ENCODE measurements around the gene MYO3B.
A peak's percentile ranks its signal among the peaks of the same experiment; 100 is the strongest.
"Not testable (repeated sequence)": the region's sequence is repeated elsewhere in the genome, so short reads cannot be mapped to it uniquely, and the experiment has no call there.

MYO3B gene

DNA sequence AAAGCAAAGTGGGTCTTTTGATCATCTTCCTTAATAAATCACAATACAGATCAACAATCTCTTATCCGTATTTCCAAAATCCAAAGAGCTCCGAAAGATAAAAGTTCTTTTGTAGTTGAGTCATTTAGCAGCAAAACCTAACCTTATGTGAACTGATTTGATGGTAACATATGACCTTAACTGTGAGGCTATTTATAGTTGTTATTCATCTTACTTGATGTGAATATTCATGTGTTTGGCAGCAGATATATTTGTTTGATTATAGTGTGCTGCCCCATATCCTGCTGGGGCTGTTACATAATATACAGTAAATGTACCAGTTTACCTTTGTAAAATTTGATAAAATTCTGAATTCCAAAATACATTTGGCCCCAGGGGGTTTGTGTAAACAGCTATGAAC lies 158.5 kb downstream of the MYO3B start:
- no peak for DNase-seq

DNA sequence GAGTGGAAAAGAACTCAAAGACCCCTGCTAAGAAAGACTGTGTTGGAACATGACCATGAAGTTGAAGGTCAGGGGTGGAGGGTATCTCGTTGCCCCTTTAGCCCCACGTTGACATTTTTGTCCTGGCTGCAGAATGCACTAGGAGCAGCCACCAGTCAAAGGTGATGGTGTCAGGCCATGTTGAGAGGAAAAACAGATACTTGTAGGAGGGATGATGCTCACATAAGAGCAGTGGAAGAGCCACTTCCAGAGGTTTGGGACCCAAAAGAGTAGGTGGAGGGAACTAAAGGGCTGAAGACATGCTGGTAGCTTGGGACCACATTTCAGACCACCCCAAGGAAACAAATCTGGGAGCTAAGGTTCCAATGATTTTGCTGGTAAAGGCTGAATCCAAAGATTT lies 159.0 kb downstream of the MYO3B start:
- DNase-seq: no peak

DNA sequence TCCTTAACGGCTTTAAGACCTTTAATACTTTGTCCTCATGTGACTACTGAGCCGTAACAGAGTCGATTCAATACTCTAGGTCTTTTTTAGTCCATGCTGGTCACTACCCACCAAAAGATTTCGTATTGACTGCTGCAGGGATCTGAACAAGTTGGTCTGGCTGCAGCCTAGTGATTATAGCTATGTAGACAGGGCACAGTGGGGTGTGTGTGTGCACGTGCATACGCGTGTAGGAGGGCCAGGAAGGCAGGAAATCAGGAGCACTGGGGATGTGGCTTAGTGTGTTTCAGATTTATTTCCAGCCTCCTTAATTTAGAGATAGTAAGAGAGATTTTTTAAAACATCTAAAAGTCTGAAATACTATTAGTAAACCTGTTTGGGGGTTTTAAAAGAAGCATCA lies 161.4 kb downstream of the MYO3B start:
- DNase-seq: no peak

DNA sequence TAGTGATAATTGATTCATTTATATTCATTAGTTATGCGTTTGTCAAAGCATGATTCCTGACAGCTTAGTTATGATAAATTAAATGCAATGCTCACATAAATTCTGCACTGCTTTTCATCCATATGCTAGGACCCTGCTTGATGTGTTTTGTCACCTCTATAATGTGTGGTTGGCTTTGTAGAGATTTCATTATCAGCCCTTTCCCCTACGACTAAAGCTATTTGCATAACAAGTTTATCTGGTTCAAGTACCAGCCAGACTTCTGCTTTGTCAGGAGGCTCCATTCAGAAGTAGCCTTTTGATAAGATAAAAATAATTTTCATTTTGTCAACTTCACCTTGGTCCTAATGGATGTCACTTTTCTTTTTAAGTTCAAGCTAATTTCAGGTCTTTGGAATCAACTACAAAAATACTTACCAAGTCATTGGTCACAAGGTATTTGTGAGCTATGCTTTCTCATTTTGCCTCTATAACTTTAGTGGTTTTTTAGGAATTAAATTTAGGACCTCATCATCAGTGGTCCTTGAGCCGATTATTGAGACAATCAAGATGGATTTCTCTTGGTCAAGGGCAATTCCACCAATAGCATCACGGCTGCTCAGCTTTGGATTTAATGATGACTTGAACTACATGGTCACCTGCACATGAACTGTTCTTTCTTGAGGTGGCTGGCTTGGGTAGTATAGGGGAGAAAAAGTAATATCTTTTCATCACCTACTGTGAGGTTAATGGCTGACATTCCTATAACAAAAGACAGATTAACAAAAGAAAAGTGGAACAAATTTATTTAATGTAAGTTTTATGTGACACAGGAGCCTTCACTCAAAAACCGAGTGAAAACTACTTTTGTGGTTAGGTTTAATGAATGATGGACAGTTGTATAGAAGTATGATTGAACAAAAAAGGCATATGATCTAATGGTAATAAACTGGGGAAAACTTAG lies 162.1 kb downstream of the MYO3B start:
- DNase-seq: no peak

DNA sequence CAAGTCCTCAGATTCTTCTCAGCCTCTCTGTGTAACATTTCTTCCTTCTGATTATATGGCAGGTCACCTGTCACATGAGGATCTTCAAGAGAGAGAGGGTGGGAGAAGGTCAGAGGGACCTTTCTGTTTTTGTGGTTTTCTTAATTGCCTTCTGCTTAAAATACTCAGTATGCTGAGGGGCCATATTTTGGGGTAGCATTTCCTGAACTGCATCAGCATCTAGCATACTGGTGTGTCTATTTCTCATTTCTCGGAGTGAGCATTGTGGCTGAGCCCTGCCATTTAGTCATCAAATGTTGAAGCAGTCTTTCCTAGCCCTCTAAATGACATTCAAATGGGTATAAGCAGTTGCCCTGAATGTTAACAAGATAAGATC lies 162.7 kb downstream of the MYO3B start:
- DNase-seq: no peak

DNA sequence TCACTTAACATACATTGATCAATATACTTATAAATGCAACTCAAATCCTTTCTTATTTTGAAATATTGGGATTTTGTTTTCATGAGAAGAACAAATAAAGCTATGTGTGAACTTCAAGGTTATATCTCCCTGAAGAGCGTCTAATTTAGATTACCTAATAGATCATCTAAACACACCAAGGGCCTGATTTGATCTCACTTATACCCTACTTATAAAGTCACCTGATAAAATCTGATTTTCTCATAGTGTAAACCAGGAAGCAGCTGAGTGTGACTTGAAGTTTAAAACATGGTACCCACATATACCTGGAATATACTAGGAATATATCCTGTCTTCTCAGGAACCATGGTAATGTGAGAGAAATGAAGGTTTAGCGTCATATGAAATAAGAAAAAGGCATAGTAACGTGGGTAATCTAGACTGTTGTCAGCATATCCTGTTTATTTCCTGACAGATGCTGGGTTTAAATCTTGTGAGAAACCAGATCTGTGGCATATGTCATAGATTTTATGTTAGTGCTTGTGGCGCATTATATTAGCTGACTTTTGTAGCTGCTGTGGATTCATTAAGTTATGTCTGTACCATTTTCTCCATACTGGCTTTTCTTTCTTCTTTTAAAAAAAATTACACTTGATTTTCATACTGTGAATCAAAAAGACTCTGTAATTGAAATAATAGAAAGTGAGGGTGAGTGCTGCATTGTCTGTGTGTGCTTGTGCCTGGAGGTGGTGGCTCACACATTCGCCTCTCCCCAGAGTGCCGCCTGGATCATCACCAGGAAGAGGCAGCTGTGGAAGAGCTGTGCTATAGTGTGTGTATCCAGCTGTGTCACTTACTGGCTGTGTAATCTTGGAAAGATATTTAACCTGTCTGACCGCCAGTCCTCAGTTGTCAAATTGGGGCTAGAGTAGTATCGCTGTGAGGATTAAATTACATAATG lies 164.0 kb downstream of the MYO3B start:
- no peak for DNase-seq

DNA sequence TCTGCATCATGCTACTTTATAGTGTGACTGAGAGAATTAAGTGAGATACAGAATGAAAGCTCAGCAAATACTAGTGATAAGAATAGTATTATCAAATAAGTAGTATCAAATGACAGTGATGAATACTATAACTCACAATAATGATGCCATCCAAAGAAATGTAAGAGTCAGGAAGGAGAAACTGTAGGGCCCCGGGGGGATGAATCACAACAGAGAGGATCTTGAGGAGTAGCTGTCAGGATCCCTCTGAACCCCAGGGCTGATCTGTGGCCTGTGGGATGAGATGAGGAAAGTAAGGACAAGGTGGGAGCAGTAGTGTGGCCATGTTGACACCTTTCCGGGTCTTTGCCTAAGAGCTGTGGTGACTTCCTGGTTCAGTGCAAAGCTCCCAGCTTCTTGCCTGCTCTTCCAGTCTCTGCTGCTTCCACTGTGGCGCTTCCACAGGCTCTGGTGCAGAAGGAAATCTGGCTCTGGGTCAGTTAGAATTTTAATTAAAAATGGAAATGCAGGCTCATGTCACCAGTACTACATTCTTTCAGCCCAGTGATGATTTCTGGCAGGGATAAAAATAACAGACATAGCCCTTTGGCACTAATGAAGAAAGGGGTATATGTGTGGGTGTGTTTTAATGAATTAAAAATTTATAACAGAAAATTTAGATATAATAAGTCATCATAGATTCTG lies 166.9 kb downstream of the MYO3B start:
- DNase-seq: no peak

DNA sequence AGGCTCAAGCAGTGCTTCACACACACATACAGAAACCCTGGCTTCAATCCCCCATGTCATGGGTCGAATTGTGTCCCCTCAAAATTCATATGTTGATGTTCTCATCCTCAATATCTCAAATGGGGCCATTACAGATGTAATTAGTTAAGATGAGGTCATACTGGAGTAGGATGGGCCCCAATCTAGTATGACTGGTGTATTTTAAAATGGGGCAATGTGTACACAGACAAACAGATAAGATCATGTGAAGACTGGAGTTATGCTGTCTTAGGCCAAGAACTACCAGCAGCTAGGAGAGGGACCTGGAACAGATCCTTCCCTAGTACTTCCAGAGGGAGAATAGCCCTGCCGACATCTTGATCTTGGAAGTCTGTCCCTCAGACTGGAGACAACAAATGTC lies 167.7 kb downstream of the MYO3B start:
- no peak for DNase-seq

DNA sequence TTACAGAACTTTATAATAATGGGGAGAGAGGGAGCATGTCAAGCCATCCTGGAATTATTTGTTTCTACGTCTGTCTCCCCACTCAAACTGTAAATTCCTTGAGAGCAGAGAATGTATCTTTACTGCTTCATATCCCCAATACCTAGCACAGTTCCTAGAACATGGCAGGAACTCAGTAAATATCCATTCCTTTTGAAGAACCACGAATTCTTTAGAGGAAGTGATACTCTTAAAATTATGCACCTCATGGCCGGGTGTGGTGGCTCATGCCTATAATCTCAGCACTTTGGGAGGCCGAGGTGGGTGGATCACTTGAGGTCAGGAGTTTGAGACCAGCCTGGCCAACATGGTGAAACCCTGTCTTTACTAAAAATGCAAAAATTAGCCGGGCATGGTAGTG lies 171.3 kb downstream of the MYO3B start:
- DNase-seq: not testable (repeated sequence)

DNA sequence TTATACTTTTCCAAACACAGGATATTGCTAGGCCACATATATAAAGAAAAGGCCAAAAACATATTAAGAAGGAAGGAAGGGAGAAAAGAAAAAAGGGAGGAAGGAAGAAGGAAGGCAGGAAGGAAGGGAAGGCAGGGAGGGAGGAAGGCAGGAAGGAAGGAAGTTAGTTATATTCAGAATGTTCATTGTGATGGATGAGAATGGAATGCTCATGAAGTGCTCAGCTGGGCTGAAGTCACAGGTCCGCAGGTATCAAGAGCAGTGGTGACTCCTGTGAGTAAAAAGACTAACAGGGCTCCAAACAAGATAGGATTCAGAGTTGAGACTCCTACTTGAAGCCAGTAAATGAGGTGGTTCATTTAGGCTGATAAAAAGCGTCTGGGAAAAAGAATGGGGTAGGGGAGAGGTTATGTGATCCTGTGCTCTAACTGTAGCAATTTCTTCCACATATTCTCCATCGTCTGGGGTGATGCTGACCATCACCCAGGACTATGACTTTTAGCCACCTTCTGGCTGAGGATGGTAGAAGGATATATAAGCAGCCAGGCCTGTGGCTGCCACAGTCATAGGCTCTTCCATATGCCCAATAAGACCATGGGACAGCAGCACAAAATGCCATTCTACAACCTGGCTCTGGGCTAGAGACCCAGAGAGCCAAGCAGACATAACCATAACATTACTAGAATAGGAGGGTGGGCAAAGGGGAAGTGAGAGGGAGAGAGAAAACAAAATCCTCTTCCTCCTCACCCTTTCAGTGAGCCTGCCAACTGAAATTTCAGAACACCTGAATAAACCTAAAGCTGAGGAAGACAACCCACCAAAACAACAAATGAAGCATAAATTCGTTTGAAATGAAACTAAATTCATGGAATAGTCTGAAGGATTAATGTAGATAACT lies 173.2 kb downstream of the MYO3B start:
- DNase-seq: no peak

DNA sequence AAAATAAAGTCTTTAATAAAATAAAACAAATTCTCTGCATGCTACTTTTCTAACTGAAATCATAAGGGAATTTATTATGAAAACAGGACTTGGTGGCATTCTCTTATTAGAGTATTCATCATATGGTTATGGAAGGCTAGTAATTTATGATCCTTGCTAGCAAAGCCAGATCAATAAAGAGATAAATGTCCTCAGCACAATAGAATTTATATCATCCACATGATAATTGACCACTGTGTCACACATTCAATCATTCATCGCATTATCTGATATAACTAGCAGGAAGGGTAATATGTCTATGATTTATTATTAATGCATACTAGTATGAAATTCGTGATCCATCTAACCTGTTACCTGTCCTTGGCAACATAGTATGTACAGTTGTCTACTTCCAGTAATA lies 175.8 kb downstream of the MYO3B start:
- DNase-seq: no peak

DNA sequence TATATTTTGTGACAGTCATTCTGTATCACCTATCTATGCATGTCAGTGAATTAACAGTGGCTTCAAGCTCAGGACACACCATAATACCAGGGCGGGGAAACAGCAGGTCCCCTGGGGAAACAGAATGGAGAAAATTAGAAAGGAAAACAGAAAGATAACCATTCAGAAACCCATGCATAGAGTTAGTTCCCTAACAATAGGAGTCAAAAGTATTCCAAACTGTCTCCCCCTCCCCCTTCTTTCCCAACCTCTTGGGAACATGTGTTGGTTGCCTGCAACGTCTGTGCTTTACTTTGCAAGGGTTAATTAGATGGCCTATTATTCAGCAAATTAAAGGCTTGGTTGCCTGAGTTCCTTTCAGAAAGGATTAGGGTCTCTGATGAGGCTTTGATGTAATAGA lies 176.4 kb downstream of the MYO3B start:
- DNase-seq: no peak

DNA sequence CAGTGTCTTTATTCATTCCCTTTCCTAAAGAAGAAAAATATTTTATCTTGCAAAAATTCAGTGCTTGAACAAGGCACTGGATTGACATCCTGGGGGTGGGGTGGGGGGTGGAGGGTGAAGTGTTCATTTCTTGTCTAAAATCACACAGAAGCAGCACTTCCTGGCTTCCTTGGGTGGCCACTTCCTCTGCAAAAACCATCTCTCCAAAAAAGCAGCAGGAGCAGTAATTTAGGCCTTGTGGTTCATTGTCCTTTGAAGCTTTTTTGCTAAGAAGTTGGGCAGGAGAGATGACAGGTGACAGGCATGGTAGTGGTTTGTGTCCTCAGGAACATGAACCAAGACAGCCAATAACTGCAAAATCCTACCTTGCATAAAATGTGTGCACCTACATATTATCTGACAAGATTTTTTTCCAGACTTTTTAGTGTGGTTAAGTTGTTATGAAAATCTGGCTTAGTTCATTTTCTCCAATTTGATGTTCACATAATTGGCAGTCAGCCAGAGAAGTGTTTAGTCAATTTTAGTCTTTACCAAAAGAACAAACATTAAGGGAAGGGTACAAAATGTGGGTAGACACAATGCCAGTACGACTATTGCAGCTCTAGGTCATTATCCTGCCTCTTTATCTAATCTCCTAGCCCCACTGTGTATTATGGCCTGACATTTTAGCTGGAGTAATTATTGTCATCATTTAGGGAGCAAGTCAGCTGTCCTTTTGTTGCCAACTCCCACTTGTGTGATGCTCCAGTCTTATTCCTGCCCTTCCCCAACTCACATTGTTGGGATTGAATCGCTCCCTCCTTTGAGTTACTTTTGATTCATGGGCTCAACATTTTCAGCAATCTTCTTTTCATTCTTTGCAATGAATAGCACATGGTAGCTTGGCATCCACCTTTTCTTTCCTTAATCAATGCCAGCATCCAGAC lies 177.2 kb downstream of the MYO3B start:
- DNase-seq: no peak

DNA sequence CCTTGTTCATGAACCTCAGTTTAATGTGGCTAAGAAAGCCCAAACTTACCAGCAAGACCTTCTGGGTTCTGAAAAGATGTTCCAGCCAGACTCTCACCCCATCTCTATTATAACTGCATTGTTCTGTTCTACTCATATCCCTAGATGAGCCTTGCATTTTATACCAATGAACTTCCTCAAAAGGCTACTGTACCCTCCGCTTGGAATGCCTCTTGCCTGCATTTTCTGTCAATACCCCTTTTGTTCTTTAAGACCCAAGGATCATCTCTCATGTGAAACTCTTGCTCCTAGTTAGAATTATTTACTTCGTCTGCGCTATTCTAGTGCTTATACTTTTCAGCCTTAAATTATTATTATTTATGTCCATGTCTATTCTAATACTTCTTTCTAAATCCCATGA lies 181.5 kb downstream of the MYO3B start:
- DNase-seq: no peak

DNA sequence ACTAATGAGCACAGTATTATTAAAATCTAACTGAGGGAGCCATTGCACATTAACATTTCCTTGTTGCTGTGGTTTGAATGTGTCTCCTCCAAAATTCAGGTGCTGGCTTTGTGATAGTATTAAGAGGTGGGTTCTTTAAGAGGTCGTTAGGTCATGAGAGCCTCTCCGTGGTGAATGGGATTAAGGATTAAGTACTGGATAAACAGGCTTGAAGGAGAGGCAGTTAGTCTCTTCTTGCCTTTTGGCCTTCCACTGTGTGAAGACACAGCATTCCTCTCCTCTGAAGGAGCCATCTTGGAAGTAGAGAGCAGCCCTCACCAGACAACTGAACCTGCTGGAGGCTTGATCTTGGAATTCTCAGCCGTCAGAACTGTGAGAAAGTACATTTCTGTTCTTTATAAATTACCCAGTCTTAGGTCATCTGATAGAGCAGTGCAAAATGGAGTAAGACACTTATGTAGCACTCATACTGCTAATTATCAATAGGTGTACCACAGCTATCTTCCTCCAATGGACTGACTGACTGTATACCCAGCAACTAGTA lies 182.7 kb downstream of the MYO3B start:
- no peak for DNase-seq

DNA sequence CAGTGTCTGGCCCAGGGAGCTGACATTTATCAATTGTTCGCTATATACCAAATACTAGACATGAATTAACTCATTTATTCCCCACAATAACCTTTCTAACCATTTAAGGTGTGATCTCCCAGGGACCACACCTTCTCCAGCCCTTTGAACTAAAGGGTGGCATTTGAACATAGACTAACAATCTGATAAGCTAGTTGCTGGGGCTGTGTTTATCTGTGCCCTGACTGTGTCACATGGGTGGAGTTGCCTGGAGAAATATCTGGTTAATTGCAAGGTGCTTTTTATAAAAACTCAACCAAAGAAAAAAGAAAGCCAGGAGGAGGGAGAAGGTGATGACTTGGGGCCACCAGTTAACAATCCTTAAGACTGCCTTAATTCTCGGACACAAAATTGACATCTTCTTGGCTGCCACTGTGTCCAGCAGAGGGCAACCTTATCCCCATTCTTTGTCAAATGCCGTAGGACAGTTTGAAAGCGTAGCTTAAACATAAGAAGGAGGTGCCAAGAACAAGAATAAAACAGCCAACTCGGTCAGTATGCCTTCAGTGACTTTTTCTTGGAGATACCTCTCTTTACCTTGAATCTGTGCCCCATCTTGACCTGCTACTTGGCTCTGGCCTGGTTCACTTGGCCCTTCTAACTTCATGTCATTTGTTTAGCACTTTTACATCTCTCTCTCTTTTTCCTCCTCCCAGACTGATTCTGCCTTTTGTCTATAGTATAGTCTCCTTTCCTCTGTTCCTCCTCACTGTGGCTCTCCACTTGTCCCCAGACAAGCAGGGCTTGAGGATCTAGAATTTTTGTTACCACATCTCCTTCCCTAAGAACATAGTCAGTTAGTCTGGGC lies 183.4 kb downstream of the MYO3B start:
- peak in 13 of 56 donors; percentile 0 to 53 (median 2) for DNase-seq

DNA sequence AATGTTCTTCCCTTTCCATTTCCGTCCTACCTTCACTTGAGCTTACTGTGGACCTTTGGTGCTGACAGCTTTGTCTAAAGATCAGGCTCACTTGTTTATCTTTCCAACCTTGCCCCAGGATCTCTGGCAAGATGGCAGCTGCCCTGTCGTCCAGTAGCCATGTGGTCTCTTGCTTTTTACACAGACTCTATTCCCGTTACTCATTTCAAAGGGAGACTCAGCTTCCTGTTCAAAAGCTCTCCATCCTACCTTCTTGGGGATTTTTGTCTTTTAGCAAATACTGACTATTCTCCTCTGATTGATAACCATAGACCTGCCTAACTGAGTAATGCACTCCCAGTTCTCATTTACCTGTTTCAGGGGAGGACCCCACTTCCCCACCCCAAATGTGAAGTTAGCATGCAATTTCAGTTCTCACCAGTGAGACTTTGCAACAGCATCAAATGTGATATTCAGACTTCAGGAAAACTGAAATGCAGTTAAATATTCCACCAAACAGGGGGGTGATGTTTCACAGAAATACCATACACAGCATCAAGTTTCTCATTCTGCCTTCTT lies 184.4 kb downstream of the MYO3B start:
- no peak for DNase-seq
